GM19467 (cell line): Measurements from ENCODE around the gene SLC23A1.
A peak's percentile ranks its signal among the peaks of the same experiment; 100 is the strongest.
"Not testable (repeated sequence)": the region's sequence is repeated elsewhere in the genome, so short reads cannot be mapped to it uniquely, and the experiment has no call there.

Experiments used
- ATAC-seq: cut with Tn5 transposase; IDR thresholded peaks from one replicate; pipeline ENCODE4 v1.9.1; 2021; ENCODE audit warnings: mild to moderate bottlenecking, moderate library complexity; ENCODE audit not compliant: unreplicated experiment

SLC23A1 gene

DNA sequence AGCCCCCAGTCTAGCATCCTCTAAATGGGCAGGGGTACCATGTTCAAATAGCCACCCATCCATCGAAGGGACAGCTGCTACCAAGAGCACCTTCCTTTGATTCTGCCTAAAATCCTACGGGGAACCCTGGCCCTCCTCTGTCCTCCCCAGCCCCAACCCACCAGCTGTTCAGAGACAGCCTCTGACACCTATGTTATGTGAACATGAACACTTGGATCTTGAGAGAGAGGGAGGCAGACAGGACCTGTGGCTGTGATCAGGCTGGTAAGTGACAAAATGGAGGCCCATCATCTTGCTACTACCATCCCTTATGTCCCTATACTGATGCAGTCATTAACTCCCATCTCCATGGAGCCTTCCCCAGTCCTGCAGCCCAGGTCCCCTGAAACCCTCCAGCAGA, 8.2 kb downstream of the SLC23A1 start:
- ATAC-seq: no peak

DNA sequence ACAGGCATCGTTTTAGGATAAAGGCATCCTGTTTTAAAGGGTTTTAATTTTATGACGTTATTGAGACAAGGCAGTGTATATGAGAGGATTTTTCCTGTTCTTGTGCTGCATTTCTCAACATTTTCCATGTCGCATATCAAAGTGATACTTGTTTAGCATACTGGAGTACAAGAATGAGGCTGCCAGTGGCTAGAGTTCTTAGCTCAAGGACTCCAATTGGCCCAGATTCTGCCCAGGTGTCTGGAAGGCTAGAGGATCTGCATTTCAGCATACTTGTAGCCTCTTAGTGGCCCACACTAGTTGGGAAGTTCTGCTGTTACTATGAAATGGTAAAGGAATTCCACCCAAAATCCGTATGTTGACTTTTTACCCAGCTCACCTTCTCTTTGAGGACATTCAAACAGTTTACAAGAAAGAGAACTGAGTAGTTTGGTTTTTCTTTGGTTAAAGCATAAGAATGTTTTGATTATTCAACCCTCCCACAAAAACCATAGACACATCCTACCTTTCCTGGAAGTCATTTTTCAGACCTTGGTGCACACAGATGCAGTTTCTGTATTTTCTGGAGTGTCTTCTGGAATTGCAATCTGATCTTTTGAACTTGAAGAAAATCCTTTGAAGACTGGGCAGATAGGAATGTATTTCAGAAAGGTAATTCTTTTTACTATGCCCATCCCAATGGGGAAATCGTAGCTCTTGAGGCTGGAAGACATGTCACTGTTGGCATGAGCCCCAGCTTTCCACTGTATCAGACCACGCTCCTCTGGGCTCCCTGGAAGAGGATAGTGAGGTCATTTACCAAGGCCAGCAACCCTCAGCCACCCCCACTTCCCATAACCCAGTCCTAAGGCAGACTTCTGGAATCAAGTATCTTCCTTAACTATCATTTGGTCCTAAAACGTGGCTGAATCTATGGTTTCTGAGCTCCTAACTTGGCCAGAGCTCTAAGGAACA, 11.3 kb downstream of the SLC23A1 start:
- ATAC-seq: no peak

DNA sequence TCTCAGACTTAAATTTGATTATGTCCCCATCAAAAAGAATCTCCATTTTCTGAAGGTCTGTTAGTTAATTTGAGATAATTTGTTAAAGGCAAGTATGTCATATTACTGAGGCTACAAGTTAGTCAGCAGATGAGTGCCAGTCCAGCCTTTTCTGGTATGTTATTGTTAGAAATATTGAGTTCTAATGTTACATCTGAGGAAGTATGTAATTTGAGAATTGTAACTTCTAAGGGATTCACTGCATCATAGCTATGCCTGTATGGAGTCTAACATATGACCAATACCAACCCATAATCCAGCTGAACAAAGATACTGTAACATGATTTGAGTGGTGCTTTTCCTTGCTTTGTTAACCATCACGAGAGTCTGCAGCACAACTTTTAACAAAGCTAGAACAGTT, 13.9 kb downstream of the SLC23A1 start:
- no peak for ATAC-seq

- ATAC-seq: no peak
Measured at GRCh38 chr5:139368613-139369012, 14.5 kb downstream of the SLC23A1 start.

GRCh38 chr5:139364466-139364865, 18.6 kb downstream of the SLC23A1 start:
- no peak for ATAC-seq

GRCh38 chr5:139363937-139364336, 19.2 kb downstream of the SLC23A1 start:
- ATAC-seq: no peak

DNA sequence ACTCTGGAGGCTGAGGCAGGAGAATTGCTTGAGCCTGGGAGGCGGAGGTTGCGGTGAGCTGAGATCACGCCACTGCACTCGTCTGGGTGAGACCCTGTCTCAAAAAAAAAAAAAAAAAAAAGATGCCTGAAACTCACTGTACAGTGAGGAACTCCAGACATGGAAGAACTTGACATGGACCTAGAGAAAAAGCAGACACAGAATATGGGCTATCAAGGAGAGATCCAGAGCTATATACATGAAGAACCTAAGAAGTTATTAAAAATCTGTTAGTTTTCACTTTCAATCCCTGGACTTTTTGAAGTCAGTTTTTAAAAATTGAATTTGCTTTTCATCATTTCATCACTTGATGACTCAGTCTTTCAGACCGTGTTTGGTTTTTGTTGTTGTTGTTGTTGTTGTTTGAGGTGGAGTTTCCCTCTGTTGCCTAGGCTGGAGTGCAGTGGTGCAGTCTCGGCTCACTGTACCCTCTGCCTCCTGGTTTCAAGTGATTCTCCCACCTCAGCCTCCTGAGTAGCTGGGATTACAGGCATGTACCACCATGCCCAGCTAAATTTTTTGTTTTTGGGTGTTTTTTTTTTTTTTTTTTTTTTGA, 21.2 kb downstream of the SLC23A1 start:
- no peak for ATAC-seq

DNA sequence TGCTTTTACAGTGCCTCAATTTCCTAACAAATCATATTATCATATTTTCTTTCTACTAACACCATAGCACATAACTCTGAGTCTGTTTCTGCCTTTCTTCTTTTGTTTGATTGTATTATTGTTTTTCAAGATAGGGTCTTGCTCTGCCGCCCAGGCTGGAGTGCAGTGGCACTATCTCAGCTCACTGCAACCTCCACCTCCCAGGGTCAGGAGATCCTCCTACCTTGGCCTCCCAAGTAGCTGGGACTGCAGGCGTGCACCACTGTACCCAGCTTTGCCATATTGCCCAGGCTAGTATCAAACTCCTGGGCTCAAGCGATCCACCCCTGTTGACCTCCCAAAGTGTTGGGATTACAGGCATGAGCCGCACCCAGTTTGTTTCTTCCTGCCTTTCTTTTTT, 22.7 kb downstream of the SLC23A1 start:
- no peak for ATAC-seq

DNA sequence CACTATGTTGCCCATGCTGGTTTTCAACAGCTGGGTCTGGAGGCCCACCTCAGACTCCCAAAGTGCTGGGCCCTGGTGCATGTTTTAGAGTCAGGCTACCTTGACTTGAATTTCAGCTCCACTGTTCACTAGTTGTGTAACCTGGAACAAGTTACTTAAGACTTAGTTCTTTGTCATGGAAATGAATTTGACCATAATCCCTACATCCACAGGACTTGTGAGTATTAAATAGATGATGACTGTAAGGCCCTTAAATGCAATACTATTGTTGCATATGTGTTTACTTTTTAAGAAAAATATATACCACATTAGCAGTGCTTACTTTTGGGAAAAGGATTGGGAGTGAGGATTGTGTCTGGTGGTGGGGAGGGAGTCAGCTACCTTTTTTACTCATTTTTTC, 25.0 kb downstream of the SLC23A1 start:
- no peak for ATAC-seq

DNA sequence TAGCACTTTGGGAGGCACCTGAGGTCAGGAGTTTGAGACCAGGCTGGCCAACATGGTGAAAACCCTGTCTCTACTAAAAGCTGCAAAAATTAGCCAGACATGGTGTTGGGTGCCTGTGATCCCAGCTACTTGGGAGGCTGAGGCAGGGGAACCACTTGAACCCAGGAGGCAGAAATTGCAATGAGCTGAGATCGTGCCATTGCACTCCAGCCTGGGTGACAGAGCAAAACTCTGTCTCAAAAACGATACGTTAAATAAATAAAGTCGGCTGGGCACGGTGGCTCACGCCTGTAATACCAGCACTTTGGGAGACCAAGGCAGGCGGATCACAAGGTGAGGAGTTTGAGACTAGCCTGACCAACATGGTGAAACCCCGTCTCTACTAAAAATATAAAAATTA, 27.2 kb downstream of the SLC23A1 start:
- not testable (repeated sequence) for ATAC-seq

DNA sequence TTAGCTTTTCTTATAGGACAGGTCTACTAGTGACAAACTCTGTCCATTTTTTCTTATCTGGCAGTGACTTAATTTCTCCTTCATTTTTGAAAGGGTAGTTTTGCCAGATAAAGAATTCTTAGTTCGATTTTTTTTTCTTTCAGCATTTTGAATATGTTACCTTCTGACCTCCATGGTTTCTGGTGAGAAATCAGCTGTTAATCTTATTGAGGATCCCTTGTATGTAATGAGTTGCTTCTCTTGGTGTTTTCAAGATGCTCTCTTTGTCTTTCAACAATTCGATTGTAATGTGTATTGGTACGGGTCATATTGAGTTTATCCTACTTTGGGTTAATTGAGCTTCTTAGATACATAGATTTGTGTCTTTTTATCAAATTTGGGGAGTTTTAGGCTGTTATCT, 28.9 kb downstream of the SLC23A1 start:
- no peak for ATAC-seq

GRCh38 chr5:139347863-139348262, 35.2 kb downstream of the SLC23A1 start:
- ATAC-seq: not testable (repeated sequence)

GRCh38 chr5:139345442-139345841, 37.7 kb downstream of the SLC23A1 start:
- ATAC-seq: not testable (repeated sequence)

DNA sequence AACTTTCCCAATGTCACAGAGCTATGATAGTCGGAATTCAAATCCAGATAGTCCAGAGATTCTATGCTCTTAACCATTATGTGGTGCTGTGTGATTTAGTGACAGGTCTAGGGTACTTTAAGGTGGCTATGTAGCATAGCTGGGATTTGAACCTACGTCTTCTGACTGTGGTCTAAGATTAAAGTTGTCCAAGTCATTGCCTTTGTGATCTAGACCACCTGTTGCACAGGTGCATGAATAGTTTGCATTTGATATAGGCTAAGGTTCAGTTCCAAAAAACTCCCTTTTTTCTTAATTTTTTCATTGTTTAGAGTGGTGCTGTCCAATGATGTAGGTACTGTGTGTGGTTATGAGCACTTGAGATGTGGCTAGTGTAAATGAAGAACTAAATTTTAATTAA, 38.9 kb downstream of the SLC23A1 start:
- ATAC-seq: no peak

DNA sequence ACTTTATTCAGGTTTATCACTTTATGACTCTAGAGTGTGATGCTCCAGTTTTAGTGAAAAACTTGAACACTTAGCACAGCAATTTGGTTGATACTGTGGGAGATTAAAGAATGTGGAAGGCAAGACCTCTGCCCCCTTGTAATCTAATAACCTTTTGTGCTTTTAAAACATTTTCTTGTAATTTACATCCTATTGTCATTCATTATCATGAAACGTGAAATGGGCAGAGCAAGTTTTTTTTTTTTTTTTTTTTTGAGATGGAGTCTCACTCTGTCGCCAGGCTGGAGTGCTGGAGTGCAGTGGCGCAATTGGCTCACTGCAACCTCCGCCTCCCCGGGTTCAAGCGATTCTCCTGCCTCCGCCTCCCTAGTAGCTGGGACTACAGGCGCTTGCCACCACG, 39.6 kb downstream of the SLC23A1 start:
- no peak for ATAC-seq

GRCh38 chr5:139342423-139342723, 40.7 kb downstream of the SLC23A1 start:
- peak; percentile 41 for ATAC-seq

GRCh38 chr5:139341689-139342422, 41.2 kb downstream of the SLC23A1 start, which contains the start of gene PAIP2:
TSS of gene PAIP2 (plus strand) at chr5:139341854. CDS start at chr5:139363785, 21,931 bp downstream.
- ATAC-seq: peak; percentile 91

DNA sequence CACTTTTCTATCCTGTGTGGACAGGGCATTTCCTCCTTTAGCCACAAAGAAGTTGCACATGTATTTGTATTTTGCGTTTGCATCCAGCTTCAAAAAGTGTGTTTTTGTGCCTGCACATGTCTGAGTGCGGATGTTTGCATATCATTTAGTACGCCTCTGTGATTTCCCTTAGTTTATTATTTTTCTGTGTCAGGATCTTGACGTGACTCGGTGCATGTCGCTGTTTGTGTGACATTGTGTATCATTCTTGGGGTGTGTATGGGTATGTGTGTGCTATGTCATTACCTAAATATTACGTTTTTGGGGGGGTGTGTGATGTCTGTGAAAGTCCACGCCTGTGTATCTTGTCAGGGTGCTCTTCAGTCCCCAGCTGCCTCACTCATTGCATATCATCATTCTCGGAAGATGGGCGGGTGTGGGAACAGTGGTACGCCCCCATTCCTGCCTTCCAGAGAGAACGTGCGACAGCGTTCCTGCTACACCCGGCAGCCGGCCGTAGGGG, 41.9 kb downstream of the SLC23A1 start:
- no peak for ATAC-seq

- no peak for ATAC-seq
Measured at GRCh38 chr5:139340051-139340450, 43.0 kb downstream of the SLC23A1 start.

- ATAC-seq: no peak
Measured at GRCh38 chr5:139335811-139336210, 47.3 kb downstream of the SLC23A1 start.
